ENCODE data around the gene FAM171A1.

The FAM171A1 gene

GRCh38 chr10:15227611-15228372 is 143.3 kb downstream of the FAM171A1 start:
- H3K27ac ChIP-seq = no peak overlapping the region
- H3K36me3 ChIP-seq (ENCODE audit: control insufficient read depth, insufficient read depth, low read length) = no peaks in the 10 kb centered on the region
- no peaks in the 10 kb centered on the region for H3K9me3 ChIP-seq (ENCODE audit: control insufficient read depth, low read length)
- no peaks in the 10 kb centered on the region for H3K4me1 ChIP-seq
- no peak overlapping the region for H3K4me3 ChIP-seq (ENCODE audit: low read depth, low read length)
- no peak overlapping the region for H3K4me2 ChIP-seq (ENCODE audit: low read length)
- no peak for TF ChIP-seq CTCF (IDR thresholded peaks at IDR 0.05)
- no peak overlapping the region for H2AFZ ChIP-seq
- no peaks in the 10 kb centered on the region for H3K79me2 ChIP-seq
- no peaks in the 10 kb centered on the region for H3K27me3 ChIP-seq (ENCODE audit: control insufficient read depth, insufficient read depth, low read length)
- H3K9ac ChIP-seq = no peak overlapping the region

GRCh38 chr10:15225511-15225910 is 145.6 kb downstream of the FAM171A1 start:
- Histone ChIP-seq H3K4me3 (ENCODE audit: low read depth, low read length) (no peak overlapping the region), H3K27ac (no peak overlapping the region), H2AFZ (no peak overlapping the region), H3K9ac (no peak overlapping the region), H3K9me3 (ENCODE audit: control insufficient read depth, low read length) (no peaks in the 10 kb centered on the region), H3K4me1 (no peaks in the 10 kb centered on the region), H3K79me2 (no peaks in the 10 kb centered on the region), H3K27me3 (ENCODE audit: control insufficient read depth, insufficient read depth, low read length) (no peaks in the 10 kb centered on the region), H3K4me2 (ENCODE audit: low read length) (no peak overlapping the region), H3K36me3 (ENCODE audit: control insufficient read depth, insufficient read depth, low read length) (no peaks in the 10 kb centered on the region)
- no peak for TF ChIP-seq CTCF (IDR thresholded peaks at IDR 0.05)

GRCh38 chr10:15224948-15225347 is 146.1 kb downstream of the FAM171A1 start:
- Histone ChIP-seq H3K79me2 (no peaks in the 10 kb centered on the region), H3K9ac (no peak overlapping the region), H2AFZ (no peak overlapping the region), H3K9me3 (ENCODE audit: control insufficient read depth, low read length) (no peaks in the 10 kb centered on the region), H3K36me3 (ENCODE audit: control insufficient read depth, insufficient read depth, low read length) (no peaks in the 10 kb centered on the region), H3K4me3 (ENCODE audit: low read depth, low read length) (no peak overlapping the region), H3K4me2 (ENCODE audit: low read length) (no peak overlapping the region), H3K27me3 (ENCODE audit: control insufficient read depth, insufficient read depth, low read length) (no peaks in the 10 kb centered on the region), H3K27ac (no peak overlapping the region), H3K4me1 (no peaks in the 10 kb centered on the region)
- no peak for TF ChIP-seq CTCF (IDR thresholded peaks at IDR 0.05)

- Histone ChIP-seq H3K27me3 (ENCODE audit: control insufficient read depth, insufficient read depth, low read length) (no peaks in the 10 kb centered on the region), H3K27ac (no peak overlapping the region), H3K79me2 (no peaks in the 10 kb centered on the region), H3K4me3 (ENCODE audit: low read depth, low read length) (no peak overlapping the region), H3K36me3 (ENCODE audit: control insufficient read depth, insufficient read depth, low read length) (no peaks in the 10 kb centered on the region), H3K4me1 (no peaks in the 10 kb centered on the region), H3K9me3 (ENCODE audit: control insufficient read depth, low read length) (no peaks in the 10 kb centered on the region), H3K4me2 (ENCODE audit: low read length) (no peak overlapping the region), H3K9ac (no peak overlapping the region), H2AFZ (no peak overlapping the region)
- TF ChIP-seq CTCF (IDR thresholded peaks at IDR 0.05) = no peak
Observed at GRCh38 chr10:15223174-15223573, 147.9 kb downstream of the FAM171A1 start.

- Histone ChIP-seq H3K4me2 (ENCODE audit: low read length) (no peak overlapping the region), H3K9me3 (ENCODE audit: control insufficient read depth, low read length) (no peaks in the 10 kb centered on the region), H2AFZ (no peak overlapping the region), H3K27ac (no peak overlapping the region), H3K4me3 (ENCODE audit: low read depth, low read length) (no peak overlapping the region), H3K36me3 (ENCODE audit: control insufficient read depth, insufficient read depth, low read length) (no peaks in the 10 kb centered on the region), H3K79me2 (no peaks in the 10 kb centered on the region), H3K9ac (no peak overlapping the region), H3K27me3 (ENCODE audit: control insufficient read depth, insufficient read depth, low read length) (no peaks in the 10 kb centered on the region), H3K4me1 (no peaks in the 10 kb centered on the region)
- no peak for TF ChIP-seq CTCF (IDR thresholded peaks at IDR 0.05)
Observed at GRCh38 chr10:15222511-15222910, 148.6 kb downstream of the FAM171A1 start.

All from parathyroid adenoma (tissue), 2 donors.